SKM-1 (cell line): ENCODE data around the gene DSCAML1.
"Not testable (repeated sequence)": the region's sequence is repeated elsewhere in the genome, so short reads cannot be mapped to it uniquely, and the experiment has no call there.

Source experiments
- DNase-seq: peaks from one replicate; lab custom pipeline; 2025; ENCODE audit not compliant: unreplicated experiment; lab: John Stamatoyannopoulos, UW

Gene DSCAML1

DNA sequence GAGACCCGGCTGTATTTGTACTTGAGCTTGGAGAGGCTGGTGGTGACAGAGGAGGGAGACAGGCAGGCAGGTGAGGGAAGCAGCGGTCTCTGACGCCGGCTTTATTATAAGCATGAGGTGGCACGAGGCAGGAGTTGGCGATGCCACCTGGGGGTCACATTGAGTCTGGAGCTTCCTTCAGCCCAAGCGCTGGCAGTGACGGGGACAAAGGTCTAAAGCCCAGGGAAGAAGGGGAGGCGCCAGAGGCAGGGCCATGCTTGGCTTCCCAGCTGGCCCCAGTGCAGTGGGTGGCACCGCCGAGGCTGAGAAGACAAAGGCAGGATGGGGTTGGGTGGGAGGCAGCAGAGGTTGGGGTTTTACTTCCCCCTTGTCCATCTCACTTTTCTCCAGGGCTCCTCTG, 23.1 kb upstream of the DSCAML1 start:
- no peak for DNase-seq

GRCh38 chr11:117819096-117820040, 22.4 kb upstream of the DSCAML1 start:
- peak; percentile 80 for DNase-seq

DNA sequence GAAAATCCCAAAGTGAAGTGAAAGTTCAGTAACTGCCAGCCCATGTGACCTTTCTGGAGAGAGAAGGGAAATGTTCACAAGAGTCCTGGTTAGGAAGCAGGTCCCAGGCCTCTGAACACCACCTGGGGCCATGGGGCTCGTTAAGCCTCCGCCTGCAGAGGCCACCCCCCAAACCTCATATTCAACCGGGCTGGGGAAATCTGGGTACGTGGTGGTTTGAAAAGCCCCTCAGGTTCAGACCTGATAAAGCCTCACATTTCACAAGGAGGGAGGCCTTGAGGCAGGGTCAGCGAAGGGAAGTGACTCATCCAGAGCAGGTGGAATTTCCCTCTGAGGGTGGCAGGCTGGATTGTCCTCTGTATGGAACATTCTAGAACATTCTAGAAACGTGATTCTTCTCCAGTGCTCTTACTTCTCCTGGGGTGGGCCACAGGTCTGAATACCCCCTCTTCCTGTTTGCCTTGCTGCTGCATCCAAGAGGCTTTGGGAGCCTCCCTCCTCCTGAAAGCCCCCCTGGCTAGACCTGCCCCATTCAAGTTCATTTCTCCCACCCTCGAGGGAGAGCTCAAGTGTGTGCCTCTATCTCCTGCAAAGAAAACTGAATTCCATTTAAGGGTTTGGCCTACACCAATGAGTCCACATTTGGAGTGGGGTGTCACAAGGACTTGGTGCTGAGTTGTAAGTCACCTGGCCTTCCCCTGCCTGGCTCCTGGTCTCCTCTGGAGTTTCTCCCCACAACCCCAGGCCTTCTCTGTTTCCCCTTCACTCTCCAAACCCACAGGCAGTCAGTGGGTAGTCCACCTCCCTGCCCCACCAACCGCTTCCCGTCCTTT, 21.2 kb upstream of the DSCAML1 start:
- DNase-seq, result no peak

GRCh38 chr11:117817368-117818040, 20.5 kb upstream of the DSCAML1 start:
- DNase-seq, result peak; percentile 66

GRCh38 chr11:117816846-117817367, 19.9 kb upstream of the DSCAML1 start:
- DNase-seq, result peak; percentile 15

- DNase-seq, result no peak
Observed at GRCh38 chr11:117816151-117816741, 19.2 kb upstream of the DSCAML1 start.

- peak; percentile 95 for DNase-seq
Observed at GRCh38 chr11:117815262-117815803, 18.3 kb upstream of the DSCAML1 start.

- peak; percentile 63 for DNase-seq
Observed at GRCh38 chr11:117814766-117815261, 17.8 kb upstream of the DSCAML1 start.

- DNase-seq, result no peak
Observed at GRCh38 chr11:117814204-117814765, 17.3 kb upstream of the DSCAML1 start.

- DNase-seq, result not testable (repeated sequence)
Observed at GRCh38 chr11:117810056-117810451, 13.0 kb upstream of the DSCAML1 start.

DNA sequence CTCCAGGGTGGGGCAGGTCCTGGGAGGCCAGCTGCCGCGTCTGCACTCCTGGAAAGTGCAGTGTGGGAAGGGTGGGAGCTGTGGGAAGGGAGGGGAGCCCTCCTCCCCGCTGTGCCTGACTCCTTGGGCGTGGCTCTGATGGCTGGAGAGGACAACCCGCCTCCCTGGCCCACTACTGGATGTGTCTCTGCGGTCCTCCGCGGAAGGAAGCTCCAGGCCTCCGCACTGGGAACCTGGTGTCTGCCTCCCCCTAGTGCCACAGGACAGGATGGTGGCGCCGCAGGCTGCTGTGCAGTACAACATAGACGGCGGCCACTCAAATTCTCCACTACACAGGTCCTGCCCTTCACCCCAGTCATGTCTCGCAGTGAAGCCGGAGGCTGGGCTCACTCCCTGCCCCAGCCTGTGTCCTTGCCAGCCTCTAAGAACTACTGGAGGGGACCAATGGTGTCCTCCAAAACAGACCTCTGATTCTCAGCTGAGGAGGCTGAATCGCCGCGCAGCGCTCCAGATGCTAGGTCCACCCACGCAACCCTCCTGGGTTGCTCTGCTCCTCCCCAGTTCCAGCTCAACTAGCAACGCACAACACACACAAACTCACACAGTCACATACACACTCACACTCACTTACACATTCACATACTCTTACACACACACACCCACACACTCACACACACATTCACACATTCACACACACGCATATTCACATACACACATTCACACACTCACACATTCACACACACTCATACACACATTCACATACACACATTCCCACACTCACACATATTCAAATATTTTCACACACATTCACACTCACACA, 12.4 kb upstream of the DSCAML1 start:
- peak; percentile 34 for DNase-seq

DNA sequence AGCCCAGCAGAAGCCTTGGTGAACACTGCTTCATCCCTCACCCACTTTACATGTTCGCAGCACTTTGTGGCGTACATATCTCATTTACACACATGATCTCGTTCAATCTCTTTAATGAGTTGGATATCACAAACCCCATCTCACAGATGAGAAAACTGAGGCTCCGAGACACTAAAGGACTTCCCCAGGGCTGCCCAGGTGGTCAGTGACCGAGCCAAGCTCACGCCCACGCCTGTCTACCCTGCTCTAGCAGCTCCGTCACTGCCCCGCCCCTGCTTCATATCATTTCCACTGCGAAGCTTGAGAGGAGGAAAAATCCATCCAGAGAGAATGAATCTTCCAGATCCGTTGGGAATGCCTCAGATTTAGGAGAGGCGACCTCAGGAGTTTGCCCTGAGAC, 11.8 kb upstream of the DSCAML1 start:
- no peak for DNase-seq

GRCh38 chr11:117807482-117808327, 10.7 kb upstream of the DSCAML1 start:
- DNase-seq, result peak; percentile 31

DNA sequence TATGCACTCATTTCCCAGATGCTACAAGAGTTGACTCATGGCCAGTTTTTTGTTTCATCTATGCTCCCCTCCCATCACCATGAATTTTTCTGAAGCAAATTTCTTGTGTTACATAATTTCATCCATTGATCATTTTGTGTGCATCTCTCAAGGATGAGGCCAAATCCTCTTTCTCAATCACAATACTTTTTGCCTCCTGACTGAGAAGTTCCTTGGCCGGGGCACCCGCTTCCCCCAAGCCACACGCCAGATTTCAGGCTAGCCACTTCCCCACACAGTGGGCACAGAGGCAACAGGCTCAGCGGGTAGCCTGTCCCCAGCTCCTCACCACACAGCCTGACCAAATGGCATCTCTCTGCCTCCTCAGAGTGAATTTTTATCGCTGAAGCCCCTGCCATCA, 9.8 kb upstream of the DSCAML1 start:
- DNase-seq, result peak; percentile 24

DNA sequence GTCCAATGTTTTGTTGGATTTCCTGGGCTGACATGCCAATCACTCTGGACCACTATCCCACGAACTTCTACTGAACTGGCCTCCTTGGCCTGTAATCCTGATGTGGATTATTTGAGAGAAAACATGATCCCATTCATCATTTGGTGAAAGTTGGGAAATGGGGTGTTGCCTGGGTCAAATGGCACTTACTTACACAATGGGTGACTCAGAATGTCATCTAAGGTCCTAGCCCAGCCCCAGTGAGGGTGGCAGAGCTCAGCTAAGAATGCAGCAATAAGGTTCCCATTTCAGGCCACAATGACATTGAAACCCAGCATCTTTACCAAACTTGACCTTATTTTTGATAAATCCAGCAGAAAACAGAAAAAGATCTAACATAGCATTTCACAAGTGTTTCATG, 8.0 kb upstream of the DSCAML1 start:
- DNase-seq, result peak; percentile 6

GRCh38 chr11:117803896-117804295, 6.9 kb upstream of the DSCAML1 start:
- no peak for DNase-seq

- no peak for DNase-seq
Observed at GRCh38 chr11:117799634-117800033, 2.6 kb upstream of the DSCAML1 start.

DNA sequence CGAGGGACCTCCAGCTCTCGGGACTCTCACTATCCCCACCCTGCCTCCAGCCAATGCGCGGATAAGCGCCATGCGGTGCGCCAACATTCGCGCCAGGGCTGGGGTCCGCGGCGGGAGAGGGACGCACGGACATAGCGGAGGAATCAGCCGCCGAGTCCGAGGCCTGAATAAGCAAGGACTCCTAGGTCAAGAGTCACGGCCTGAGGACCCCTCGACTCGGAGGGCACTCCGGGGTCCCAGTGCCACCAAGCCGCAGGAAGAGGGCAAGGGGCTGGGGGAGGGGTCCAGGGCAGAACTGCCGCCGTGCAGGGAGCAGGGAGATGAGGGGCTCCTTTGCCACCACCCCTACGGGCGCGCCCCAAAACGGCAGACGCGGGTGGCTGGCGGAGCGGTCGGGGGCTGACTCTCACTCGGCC, 552 bp downstream of the DSCAML1 start:
- DNase-seq, result no peak
